Panc1 (cell line): ENCODE measurements around the gene CAMKMT. TPM values are rescaled to one million over a fixed set of nuclear protein-coding genes. Genes with fewer than 3 reads are reported as not detected.

Experiments
- ATAC-seq: fragments of 200-7000 bp; cut with Tn5 transposase; 2 replicates; pipeline ENCODE4 v1.9.1; 2020; ENCODE audit warnings: mild to moderate bottlenecking, moderate library complexity
- BruUV-seq: library from RNA; stranded (reverse); fragments of 400-500 nt; replicated peaks from 2 replicates; lab custom pipeline; 2021; lab: Mats Ljungman, UMichigan
- CTCF ChIA-PET: fragments of 300-600 bp; sonication (Branson Sonifier 250); formaldehyde crosslinking; loops from one replicate; lab custom pipeline; 2022; ENCODE audit warnings: antibody characterized with exemption; lab: Charles Lee
- POLR2A ChIA-PET: fragments of 300-600 bp; sonication (Branson Sonifier 250); formaldehyde crosslinking; loops from one replicate; lab custom pipeline; 2022; ENCODE audit warnings: antibody characterized with exemption; lab: Charles Lee
- DNase-seq: peaks from one replicate; pipeline ENCODE4 v3.0.0-alpha.2; 2010; ENCODE audit warnings: low read depth, low spot score
- H3K27ac ChIP-seq: 2 replicates; pipeline ENCODE4 v1.5.1; 2011; ENCODE audit warnings: mild to moderate bottlenecking, low read length, inconsistent platforms
- H3K27me3 ChIP-seq: fragments of 200-500 bp; sonication (Bioruptor generic); 2 replicates; pipeline ENCODE4 v1.6.0; 2014; ENCODE audit warnings: low read length, inconsistent platforms; ENCODE audit not compliant: control insufficient read depth, insufficient read depth
- H3K36me3 ChIP-seq: fragments of 200-500 bp; sonication (Bioruptor generic); 2 replicates; pipeline ENCODE4 v1.5.1; 2014; ENCODE audit warnings: inconsistent platforms, mild to moderate bottlenecking, low read length, moderate library complexity; ENCODE audit not compliant: control insufficient read depth, insufficient read depth
- H3K4me1 ChIP-seq: 2 replicates; pipeline ENCODE4 v1.5.1; 2011; ENCODE audit warnings: inconsistent platforms, mild to moderate bottlenecking, low read length, moderate library complexity; ENCODE audit not compliant: control insufficient read depth, insufficient read depth
- H3K4me3 ChIP-seq, 2 experiments: 2 replicates each; pipeline ENCODE4 v1.5.1; 2011 to 2012; ENCODE audit warnings: low read depth in 2 of 2, low read length in 2 of 2, mild to moderate bottlenecking in 2 of 2, inconsistent platforms in 1 of 2, moderate library complexity in 1 of 2
- H3K9me3 ChIP-seq: fragments of 200-500 bp; sonication (Bioruptor generic); 2 replicates; pipeline ENCODE4 v1.5.1; 2014; ENCODE audit warnings: low read depth, mild to moderate bottlenecking, inconsistent platforms, low read length, moderate library complexity; ENCODE audit not compliant: control insufficient read depth, insufficient read depth
- POLR2AphosphoS5 ChIP-seq: IDR thresholded peaks from 2 replicates; pipeline ENCODE4 v1.6.1; 2012; ENCODE audit warnings: mild to moderate bottlenecking, low read depth, low read length, moderate library complexity
- SIN3A ChIP-seq: IDR thresholded peaks from 2 replicates; pipeline ENCODE4 v1.6.1; 2012; ENCODE audit warnings: low read depth, mild to moderate bottlenecking, low read length, moderate library complexity, borderline replicate concordance; ENCODE audit not compliant: insufficient read depth
- TCF7L2 ChIP-seq: IDR thresholded peaks from 2 replicates; pipeline ENCODE4 v1.6.1; 2011; ENCODE audit warnings: mild to moderate bottlenecking, low read depth, low read length, inconsistent platforms
- in situ Hi-C: cut with HindIII; loops from 2 replicates; pipeline ENCODE4 v1.10.0; 2016; ENCODE audit warnings: low sequenced_read_pairs, low pct_unique_long_range_greater_than_20kb
- intact Hi-C: fragments of 100-400 bp; cut with micrococcal nuclease; formaldehyde crosslinking; loops from one replicate; pipeline ENCODE4 v1.10.0; 2022; ENCODE audit not compliant: unreplicated experiment
- total RNA-seq: library from RNA; stranded (reverse); gene quantifications from one replicate; pipeline ENCODE4 v1.2.1, GENCODE V29; 2021; ENCODE audit not compliant: unreplicated experiment
- TF ChIP-seq, protein P1 (sequence below): fragments of 450-650 bp; IDR thresholded peaks from 2 replicates; pipeline ENCODE4 v1.5.1; 2017; ENCODE audit warnings: mild to moderate bottlenecking
- TF ChIP-seq, protein P2 (sequence below), 2 experiments: IDR thresholded peaks; 2 replicates each; pipeline ENCODE4 v1.6.1; 2011 to 2012; ENCODE audit warnings: low read depth in 2 of 2, control low read depth in 1 of 2, low read length in 1 of 2, mild to moderate bottlenecking in 1 of 2, moderate library complexity in 1 of 2; ENCODE audit not compliant: insufficient read depth in 1 of 2

The CAMKMT gene
- total RNA-seq, 1 experiment from 2014 or later: 12.6 TPM

DNA sequence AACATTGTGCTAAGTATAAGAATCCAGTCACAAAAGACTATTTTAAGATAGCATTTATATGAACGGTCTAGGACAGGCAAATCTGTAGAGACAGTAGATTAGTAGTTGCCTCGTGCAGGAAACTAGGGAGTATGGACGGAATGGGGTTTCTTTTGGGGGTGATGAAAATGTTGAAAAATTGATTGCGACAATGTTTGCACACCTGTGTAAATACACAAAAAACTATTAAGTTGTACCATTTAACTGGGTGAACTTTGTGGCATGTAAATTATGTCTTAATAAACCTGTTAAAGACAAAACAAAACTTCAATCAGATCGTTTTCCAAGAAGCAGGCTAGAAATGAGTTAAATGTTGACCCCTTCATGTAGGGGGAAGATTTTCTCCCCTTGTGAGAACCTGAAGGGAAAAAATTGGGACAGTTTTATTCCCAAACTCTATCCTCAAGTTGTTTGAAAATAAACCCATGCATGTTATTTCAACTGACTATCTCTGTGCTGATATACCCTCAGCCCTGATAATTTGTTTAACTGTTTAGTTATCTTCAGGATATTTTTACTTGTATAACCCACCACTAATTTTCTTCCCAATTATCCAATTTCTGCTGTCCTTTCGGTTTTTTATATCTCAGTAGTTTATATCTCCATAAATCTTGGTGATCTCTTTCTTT is 87.2 kb downstream of the CAMKMT start:
- ATAC-seq: no peak
- no peaks in the 10 kb centered on the region for H3K36me3 ChIP-seq
- intact Hi-C loops (no loop called here), in situ Hi-C loops (no loop called here)
- H3K27me3 ChIP-seq: no peaks in the 10 kb centered on the region
- no peaks in the 10 kb centered on the region for H3K9me3 ChIP-seq
- POLR2A ChIA-PET: no interaction called here
- TF ChIP-seq, protein P1, sequence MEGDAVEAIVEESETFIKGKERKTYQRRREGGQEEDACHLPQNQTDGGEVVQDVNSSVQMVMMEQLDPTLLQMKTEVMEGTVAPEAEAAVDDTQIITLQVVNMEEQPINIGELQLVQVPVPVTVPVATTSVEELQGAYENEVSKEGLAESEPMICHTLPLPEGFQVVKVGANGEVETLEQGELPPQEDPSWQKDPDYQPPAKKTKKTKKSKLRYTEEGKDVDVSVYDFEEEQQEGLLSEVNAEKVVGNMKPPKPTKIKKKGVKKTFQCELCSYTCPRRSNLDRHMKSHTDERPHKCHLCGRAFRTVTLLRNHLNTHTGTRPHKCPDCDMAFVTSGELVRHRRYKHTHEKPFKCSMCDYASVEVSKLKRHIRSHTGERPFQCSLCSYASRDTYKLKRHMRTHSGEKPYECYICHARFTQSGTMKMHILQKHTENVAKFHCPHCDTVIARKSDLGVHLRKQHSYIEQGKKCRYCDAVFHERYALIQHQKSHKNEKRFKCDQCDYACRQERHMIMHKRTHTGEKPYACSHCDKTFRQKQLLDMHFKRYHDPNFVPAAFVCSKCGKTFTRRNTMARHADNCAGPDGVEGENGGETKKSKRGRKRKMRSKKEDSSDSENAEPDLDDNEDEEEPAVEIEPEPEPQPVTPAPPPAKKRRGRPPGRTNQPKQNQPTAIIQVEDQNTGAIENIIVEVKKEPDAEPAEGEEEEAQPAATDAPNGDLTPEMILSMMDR: no peak
- TF ChIP-seq, protein P2, sequence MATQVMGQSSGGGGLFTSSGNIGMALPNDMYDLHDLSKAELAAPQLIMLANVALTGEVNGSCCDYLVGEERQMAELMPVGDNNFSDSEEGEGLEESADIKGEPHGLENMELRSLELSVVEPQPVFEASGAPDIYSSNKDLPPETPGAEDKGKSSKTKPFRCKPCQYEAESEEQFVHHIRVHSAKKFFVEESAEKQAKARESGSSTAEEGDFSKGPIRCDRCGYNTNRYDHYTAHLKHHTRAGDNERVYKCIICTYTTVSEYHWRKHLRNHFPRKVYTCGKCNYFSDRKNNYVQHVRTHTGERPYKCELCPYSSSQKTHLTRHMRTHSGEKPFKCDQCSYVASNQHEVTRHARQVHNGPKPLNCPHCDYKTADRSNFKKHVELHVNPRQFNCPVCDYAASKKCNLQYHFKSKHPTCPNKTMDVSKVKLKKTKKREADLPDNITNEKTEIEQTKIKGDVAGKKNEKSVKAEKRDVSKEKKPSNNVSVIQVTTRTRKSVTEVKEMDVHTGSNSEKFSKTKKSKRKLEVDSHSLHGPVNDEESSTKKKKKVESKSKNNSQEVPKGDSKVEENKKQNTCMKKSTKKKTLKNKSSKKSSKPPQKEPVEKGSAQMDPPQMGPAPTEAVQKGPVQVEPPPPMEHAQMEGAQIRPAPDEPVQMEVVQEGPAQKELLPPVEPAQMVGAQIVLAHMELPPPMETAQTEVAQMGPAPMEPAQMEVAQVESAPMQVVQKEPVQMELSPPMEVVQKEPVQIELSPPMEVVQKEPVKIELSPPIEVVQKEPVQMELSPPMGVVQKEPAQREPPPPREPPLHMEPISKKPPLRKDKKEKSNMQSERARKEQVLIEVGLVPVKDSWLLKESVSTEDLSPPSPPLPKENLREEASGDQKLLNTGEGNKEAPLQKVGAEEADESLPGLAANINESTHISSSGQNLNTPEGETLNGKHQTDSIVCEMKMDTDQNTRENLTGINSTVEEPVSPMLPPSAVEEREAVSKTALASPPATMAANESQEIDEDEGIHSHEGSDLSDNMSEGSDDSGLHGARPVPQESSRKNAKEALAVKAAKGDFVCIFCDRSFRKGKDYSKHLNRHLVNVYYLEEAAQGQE (IDR thresholded peaks at IDR 0.05; ENCODE audit: insufficient read depth in 1 of 2, low read depth in 2 of 2, low read length in 1 of 2): no peak
- TF ChIP-seq TCF7L2 (no peak), POLR2AphosphoS5 (no peak), SIN3A (no peak)
- H3K27ac ChIP-seq: no peak overlapping the region
- CTCF ChIA-PET: interaction anchor here (0.6 kb wide), 1 partner anchor 56 kb away, joined by 5 read pairs; no protein-coding TSS in a partner anchor
- no peak overlapping the region for H3K4me3 ChIP-seq
- no TSS peak for BruUV-seq
- DNase-seq: no peak
- no peaks in the 10 kb centered on the region for H3K4me1 ChIP-seq

DNA sequence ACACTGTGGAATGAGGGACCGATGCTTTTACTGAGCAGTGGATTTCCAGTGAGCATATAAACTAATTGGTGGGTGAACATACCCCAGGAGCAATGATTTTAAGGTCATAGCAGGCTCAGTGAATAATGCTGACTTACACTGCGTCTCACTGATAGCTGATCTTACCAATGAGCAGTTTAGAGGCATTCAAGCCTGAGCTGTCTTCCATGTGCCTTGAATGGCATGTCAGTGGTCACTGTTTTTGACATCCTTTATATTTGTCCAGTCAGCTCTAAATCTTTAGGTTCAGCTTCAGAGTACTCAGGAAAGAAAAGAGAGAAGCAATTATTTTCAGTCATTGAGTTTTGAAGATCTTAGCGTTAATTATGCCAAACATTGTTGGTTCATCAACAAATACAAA is 88.3 kb downstream of the CAMKMT start:
- in situ Hi-C loops (no loop called here), intact Hi-C loops (no loop called here)
- Histone ChIP-seq H3K27me3 (no peaks in the 10 kb centered on the region), H3K4me3 (no peak overlapping the region), H3K4me1 (no peaks in the 10 kb centered on the region), H3K27ac (no peak overlapping the region), H3K9me3 (no peaks in the 10 kb centered on the region), H3K36me3 (no peaks in the 10 kb centered on the region)
- ChIA-PET POLR2A (interaction anchor here (0.7 kb wide), 1 partner anchor 10 kb away, joined by 5 read pairs; no protein-coding TSS in a partner anchor), CTCF (no interaction called here)
- ATAC-seq (no peak), DNase-seq (no peak)
- no TSS peak for BruUV-seq
- TF ChIP-seq, protein P2 (IDR thresholded peaks at IDR 0.05; ENCODE audit: insufficient read depth in 1 of 2, low read depth in 2 of 2, low read length in 1 of 2): no peak
- TF ChIP-seq POLR2AphosphoS5 (no peak), SIN3A (no peak), TCF7L2 (no peak)
- TF ChIP-seq, protein P1: no peak
